Measurements from ENCODE around the gene CSNK1G1.

- TF ChIP-seq POLR2A (IDR thresholded peaks at IDR 0.05; ENCODE audit: low read depth, low read length) = no peak
- no peak for TF ChIP-seq POLR2AphosphoS5 (IDR thresholded peaks at IDR 0.05; ENCODE audit: low read depth, low read length)
Measured at GRCh38 chr15:64180235-64180824, 175.6 kb downstream of the CSNK1G1 start.
